Loucy (cell line): ENCODE data around the gene IFT122.
"Not testable (repeated sequence)": the region's sequence is repeated elsewhere in the genome, so short reads cannot be mapped to it uniquely, and the experiment has no call there.

ENCODE experiments used
- H2AFZ ChIP-seq: fragments of 200-600 bp; sonication (generic); 2 replicates; pipeline ENCODE4 v1.6.0; 2016; ENCODE audit warnings: antibody characterized with exemption, mild to moderate bottlenecking, low read length, moderate library complexity
- H3F3A ChIP-seq: fragments of 200-600 bp; 2 replicates; pipeline ENCODE4 v1.6.0; 2016; ENCODE audit warnings: antibody characterized with exemption, low read depth, mild to moderate bottlenecking
- H3K27me3 ChIP-seq: fragments of 200-600 bp; sonication (generic); 2 replicates; pipeline ENCODE4 v1.6.1; 2014; ENCODE audit warnings: low read length, mild to moderate bottlenecking; ENCODE audit not compliant: insufficient read depth, poor library complexity, severe bottlenecking
- H3K36me3 ChIP-seq: fragments of 200-600 bp; sonication (generic); 2 replicates; pipeline ENCODE4 v1.6.1; 2016; ENCODE audit warnings: low read length; ENCODE audit not compliant: insufficient read depth
- H3K4me1 ChIP-seq: fragments of 200-600 bp; sonication (generic); 2 replicates; pipeline ENCODE4 v1.5.1; 2014; ENCODE audit warnings: low read length, mild to moderate bottlenecking; ENCODE audit not compliant: insufficient read depth, poor library complexity, severe bottlenecking
- H3K4me2 ChIP-seq: fragments of 200-600 bp; sonication (generic); 2 replicates; pipeline ENCODE4 v1.6.0; 2014; ENCODE audit warnings: antibody characterized with exemption, low read length, low read depth, mild to moderate bottlenecking; ENCODE audit not compliant: poor library complexity, severe bottlenecking
- H3K4me3 ChIP-seq: fragments of 200-600 bp; sonication (generic); 2 replicates; pipeline ENCODE4 v1.5.1; 2014; ENCODE audit warnings: low read length, mild to moderate bottlenecking, mixed read lengths; ENCODE audit not compliant: poor library complexity, severe bottlenecking
- H3K79me2 ChIP-seq: fragments of 200-600 bp; sonication (generic); 2 replicates; pipeline ENCODE4 v1.6.1; 2014; ENCODE audit warnings: low read length; ENCODE audit not compliant: insufficient read depth
- H3K9ac ChIP-seq: fragments of 200-600 bp; sonication (generic); 2 replicates; pipeline ENCODE4 v1.6.0; 2014; ENCODE audit warnings: mild to moderate bottlenecking, low read depth, low read length, moderate library complexity; ENCODE audit not compliant: poor library complexity, severe bottlenecking
- H3K9me2 ChIP-seq: fragments of 200-600 bp; sonication (generic); replicated peaks from 2 replicates; pipeline ENCODE4 v1.6.1; 2016; ENCODE audit warnings: low read depth, low read length, mixed read lengths
- H3K9me3 ChIP-seq: fragments of 200-600 bp; sonication (generic); 2 replicates; pipeline ENCODE4 v1.6.1; 2014; ENCODE audit warnings: mild to moderate bottlenecking, antibody characterized with exemption, low read length, low read depth; ENCODE audit not compliant: insufficient read depth
- H4K20me1 ChIP-seq: fragments of 200-600 bp; sonication (generic); 2 replicates; pipeline ENCODE4 v1.6.0; 2014; ENCODE audit warnings: antibody characterized with exemption, low read length, mild to moderate bottlenecking; ENCODE audit not compliant: insufficient read depth, poor library complexity, severe bottlenecking
- EZH2phosphoT487 ChIP-seq: fragments of 200-600 bp; IDR thresholded peaks from 2 replicates; pipeline ENCODE4 v1.6.1; 2018; ENCODE audit warnings: antibody characterized with exemption, mild to moderate bottlenecking, moderate library complexity, borderline replicate concordance
- TF ChIP-seq, protein P1 (sequence below): fragments of 200-600 bp; sonication (generic); conservative IDR thresholded peaks from 2 replicates; pipeline ENCODE4 v1.5.1; 2014; ENCODE audit warnings: mild to moderate bottlenecking, antibody characterized with exemption, low read length

Gene IFT122

DNA sequence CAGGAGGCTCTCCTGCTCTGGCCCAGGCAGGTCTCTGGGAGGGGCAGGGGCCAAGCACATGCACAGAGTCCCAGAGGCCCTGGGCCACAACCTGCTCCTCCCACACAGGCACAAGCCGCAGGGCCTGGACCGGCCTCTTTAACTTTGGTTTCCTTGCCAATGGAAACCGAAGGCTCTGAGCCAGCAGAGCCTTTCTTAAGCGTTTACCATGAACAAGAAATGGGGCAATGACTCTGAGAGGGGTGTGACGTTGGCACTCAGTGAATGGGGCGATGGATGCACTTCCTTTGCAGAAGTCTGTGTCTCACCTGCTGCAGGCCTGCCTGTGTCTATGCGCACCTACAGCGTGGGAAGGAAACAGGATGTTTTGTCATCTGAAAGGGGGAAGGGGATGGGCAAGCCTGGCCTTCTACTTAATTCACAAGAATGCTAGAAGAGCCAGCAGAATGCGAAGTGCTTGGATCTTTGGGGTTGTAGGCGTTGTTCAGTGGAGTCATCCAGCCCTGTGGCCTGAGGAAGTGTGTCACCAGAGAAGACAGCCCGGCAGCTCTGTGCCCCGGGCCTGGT lies 41.8 kb downstream of the IFT122 start:
- Histone ChIP-seq H3K9me2 (no peaks in the 10 kb centered on the region), H3K4me2 (no peak overlapping the region), H3K27me3 (no peaks in the 10 kb centered on the region), H3K36me3 (peaks cover 36% of the 10 kb centered on the region; the same call in 1 of the 2 replicates), H3K79me2 (no peaks in the 10 kb centered on the region), H3K9ac (no peak overlapping the region), H3K9me3 (no peaks in the 10 kb centered on the region), H2AFZ (no peak overlapping the region), H3F3A (no peaks in the 10 kb centered on the region), H3K4me1 (no peaks in the 10 kb centered on the region), H4K20me1 (no peaks in the 10 kb centered on the region), H3K4me3 (no peak overlapping the region)
- TF ChIP-seq, protein P1, sequence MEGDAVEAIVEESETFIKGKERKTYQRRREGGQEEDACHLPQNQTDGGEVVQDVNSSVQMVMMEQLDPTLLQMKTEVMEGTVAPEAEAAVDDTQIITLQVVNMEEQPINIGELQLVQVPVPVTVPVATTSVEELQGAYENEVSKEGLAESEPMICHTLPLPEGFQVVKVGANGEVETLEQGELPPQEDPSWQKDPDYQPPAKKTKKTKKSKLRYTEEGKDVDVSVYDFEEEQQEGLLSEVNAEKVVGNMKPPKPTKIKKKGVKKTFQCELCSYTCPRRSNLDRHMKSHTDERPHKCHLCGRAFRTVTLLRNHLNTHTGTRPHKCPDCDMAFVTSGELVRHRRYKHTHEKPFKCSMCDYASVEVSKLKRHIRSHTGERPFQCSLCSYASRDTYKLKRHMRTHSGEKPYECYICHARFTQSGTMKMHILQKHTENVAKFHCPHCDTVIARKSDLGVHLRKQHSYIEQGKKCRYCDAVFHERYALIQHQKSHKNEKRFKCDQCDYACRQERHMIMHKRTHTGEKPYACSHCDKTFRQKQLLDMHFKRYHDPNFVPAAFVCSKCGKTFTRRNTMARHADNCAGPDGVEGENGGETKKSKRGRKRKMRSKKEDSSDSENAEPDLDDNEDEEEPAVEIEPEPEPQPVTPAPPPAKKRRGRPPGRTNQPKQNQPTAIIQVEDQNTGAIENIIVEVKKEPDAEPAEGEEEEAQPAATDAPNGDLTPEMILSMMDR = no peak

DNA sequence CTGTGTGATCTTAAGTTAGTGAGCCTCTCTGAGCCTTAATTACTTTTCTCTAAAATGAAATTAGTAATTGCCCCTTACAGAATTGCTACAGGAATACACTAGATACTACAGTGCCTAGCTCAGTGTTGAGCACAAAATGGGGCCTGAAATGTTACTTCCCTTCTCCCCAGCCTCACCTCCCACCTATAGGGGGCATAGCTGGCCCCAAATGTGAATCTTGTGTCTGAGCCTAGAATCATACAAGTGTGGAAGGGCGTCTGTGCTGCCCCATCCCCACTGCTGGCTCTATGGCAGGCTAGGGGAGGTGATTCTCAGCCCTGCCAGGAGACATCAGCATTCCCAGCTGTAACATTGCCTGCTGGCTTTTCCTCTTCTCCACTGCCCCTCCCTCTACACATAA lies 42.7 kb downstream of the IFT122 start:
- H3K9me2 ChIP-seq = no peaks in the 10 kb centered on the region
- no peak overlapping the region for H3K4me2 ChIP-seq
- no peaks in the 10 kb centered on the region for H3F3A ChIP-seq
- no peak overlapping the region for H3K9ac ChIP-seq
- no peaks in the 10 kb centered on the region for H3K4me1 ChIP-seq
- H3K9me3 ChIP-seq = no peaks in the 10 kb centered on the region
- TF ChIP-seq, protein P1 = peak; percentile 61
- no peak for TF ChIP-seq EZH2phosphoT487
- H3K79me2 ChIP-seq = no peaks in the 10 kb centered on the region
- H2AFZ ChIP-seq = no peak overlapping the region
- H3K27me3 ChIP-seq = no peaks in the 10 kb centered on the region
- H4K20me1 ChIP-seq = no peaks in the 10 kb centered on the region
- no peak overlapping the region for H3K4me3 ChIP-seq
- H3K36me3 ChIP-seq = peaks cover 28% of the 10 kb centered on the region; the same call in 1 of the 2 replicates

DNA sequence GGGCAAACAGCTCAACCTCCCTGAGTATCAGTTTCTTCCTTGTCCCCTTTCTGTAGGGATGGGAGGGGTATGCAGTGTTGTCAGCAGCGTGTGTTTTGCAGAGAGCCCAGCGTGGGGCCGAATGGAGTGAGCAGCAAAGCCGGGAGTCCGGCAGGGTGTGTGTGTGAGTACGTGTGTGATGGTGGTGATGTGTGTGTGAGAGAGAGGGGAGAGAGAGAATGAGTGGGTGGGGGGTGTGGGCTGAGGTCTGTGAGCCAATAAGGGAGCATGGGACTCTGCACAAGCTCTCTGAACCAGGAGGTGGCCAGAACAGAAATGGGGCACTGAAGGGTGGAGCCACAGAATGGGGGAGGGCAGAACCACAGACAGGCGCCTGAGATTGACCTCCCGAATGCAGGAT lies 43.8 kb downstream of the IFT122 start:
- no peaks in the 10 kb centered on the region for H3K9me2 ChIP-seq
- no peak for TF ChIP-seq EZH2phosphoT487
- TF ChIP-seq, protein P1 = no peak
- H3F3A ChIP-seq = no peaks in the 10 kb centered on the region
- no peaks in the 10 kb centered on the region for H3K4me1 ChIP-seq
- no peak overlapping the region for H3K4me2 ChIP-seq
- peaks cover 22% of the 10 kb centered on the region; the same call in 1 of the 2 replicates for H3K36me3 ChIP-seq
- no peaks in the 10 kb centered on the region for H4K20me1 ChIP-seq
- no peak overlapping the region for H2AFZ ChIP-seq
- no peaks in the 10 kb centered on the region for H3K9me3 ChIP-seq
- no peak overlapping the region for H3K9ac ChIP-seq
- no peak overlapping the region for H3K4me3 ChIP-seq
- H3K27me3 ChIP-seq = no peaks in the 10 kb centered on the region
- no peaks in the 10 kb centered on the region for H3K79me2 ChIP-seq

DNA sequence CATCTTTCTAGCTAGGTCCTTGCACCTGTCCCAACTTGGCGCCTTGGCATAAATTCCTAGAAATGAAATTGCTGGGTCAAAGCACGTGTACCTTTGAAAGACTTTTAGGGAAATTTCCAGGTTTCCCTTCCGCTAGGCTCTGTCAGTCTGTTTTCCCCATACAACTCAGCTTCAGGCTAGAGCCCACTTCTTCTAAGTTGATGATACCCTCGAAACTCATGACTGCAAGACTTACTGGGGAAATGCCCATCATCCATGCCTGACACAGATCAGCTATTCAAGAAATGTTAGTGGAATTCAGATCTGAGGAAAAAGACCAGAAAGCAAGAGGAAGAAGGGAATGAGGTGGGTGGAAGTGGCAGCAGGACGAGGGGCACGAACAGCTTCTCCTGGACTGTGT lies 45.1 kb downstream of the IFT122 start:
- not testable (repeated sequence) for H4K20me1 ChIP-seq, H3K9ac ChIP-seq, H3F3A ChIP-seq, H2AFZ ChIP-seq, H3K9me3 ChIP-seq, H3K27me3 ChIP-seq, H3K4me3 ChIP-seq, H3K4me1 ChIP-seq, H3K79me2 ChIP-seq, H3K4me2 ChIP-seq, H3K9me2 ChIP-seq
- H3K36me3 ChIP-seq = peaks cover 14% of the 10 kb centered on the region; the same call in 1 of the 2 replicates
